HG03280 (cell line): Measurements from ENCODE around the gene GCN1.

Source experiments
- ATAC-seq: cut with Tn5 transposase; IDR thresholded peaks from one replicate; pipeline ENCODE4 v1.9.1; 2021; ENCODE audit warnings: mild to moderate bottlenecking, moderate library complexity; ENCODE audit not compliant: unreplicated experiment

Gene GCN1

DNA sequence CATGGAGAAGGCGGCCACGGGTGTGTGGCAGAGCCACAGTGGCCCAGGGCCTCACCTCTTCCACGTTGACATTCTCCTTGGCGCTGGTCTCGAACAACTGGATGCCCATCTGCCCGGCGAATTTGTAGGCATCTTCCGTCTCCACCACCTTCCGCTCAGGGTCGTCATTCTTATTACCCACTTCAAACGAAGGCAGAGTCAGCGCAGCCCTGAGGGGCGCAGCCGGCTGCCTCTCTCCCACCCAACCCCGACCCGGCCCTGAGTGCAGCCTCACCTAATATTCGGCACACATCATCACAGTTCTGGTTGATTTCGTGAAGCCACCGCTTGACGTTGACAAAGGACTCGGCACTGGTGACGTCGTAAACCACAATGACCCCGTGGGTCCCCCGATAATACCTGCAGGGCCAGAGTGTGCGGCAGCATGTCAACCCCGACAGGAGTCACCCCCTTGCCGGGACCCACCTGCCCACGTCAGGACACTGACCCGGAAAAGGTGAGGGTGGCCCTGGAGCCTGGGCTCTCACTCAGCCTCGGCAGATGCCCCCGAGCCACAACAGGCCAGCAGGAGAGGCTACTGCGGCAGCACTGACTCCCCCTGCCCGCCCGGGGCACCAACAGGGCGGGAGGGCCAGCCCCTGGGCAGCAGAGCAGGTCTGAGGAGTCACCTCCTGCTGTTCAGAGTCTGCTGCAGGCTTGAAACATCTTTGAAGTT lies 95.6 kb downstream of the GCN1 start:
- ATAC-seq: no peak

- no peak for ATAC-seq
These were observed 97.8 kb downstream of the GCN1 start for GRCh38 chr12:120096671-120097202.

GRCh38 chr12:120095736-120096135 lies 98.8 kb downstream of the GCN1 start:
- no peak for ATAC-seq

- ATAC-seq: no peak
These were observed 99.2 kb downstream of the GCN1 start for GRCh38 chr12:120095331-120095730.

- no peak for ATAC-seq
These were observed 100.0 kb downstream of the GCN1 start for GRCh38 chr12:120094485-120094884.

- ATAC-seq: no peak
These were observed 100.7 kb downstream of the GCN1 start for GRCh38 chr12:120093592-120094355.

DNA sequence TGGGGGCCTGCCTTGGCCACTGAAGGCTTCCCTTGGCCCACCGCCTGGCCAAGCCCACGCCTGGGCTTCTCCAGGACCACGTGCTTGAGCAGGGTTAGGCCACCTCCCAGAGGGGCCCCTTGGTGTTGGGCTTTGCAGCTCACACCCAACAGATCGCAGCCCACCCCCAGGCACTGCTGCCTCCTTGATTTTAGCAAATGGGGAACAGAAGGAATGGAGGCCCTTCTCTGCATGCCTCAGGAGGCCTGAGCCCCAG lies 101.3 kb downstream of the GCN1 start:
- ATAC-seq: no peak

DNA sequence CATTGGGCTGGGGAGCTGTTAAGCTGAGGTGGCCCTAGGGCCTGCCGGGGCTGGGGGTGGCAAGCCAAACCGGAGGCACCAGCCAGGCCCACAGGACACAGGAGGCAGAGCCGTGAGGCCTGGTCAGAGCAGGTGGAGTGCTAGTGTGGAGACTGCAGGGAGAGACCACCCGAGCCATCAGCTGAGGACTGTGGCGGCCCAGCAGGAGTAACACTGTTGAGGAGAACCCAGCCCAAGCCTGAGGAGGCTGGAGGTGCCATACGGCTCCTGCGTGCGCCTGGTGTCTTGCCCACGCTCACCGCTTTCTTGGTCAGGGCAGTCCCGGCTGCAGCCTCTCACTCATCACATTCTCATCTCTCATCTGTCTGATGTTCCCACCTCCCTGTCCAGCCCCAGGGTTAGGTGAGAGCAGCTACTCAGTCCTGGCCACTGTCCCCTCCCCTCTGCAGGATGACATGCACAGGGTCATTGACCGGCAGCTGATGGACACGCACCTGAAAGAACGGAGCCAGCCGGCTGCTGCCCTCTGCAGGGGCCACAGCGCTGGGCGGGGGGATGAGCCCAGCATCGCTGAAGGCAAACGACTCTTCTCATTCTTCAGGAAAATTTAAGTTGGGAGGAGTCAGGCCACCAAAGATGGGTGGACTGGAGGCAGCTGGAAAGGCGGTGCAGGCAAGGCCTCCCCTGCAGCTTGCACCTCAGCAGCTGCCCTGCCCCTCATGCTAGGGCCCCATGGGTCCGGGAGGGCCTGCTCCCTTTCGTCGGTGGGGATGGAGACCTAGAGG lies 101.8 kb downstream of the GCN1 start:
- ATAC-seq: no peak

- ATAC-seq: no peak
These were observed 103.0 kb downstream of the GCN1 start for GRCh38 chr12:120091371-120092090.

GRCh38 chr12:120090626-120091295 lies 103.8 kb downstream of the GCN1 start:
- ATAC-seq: no peak

DNA sequence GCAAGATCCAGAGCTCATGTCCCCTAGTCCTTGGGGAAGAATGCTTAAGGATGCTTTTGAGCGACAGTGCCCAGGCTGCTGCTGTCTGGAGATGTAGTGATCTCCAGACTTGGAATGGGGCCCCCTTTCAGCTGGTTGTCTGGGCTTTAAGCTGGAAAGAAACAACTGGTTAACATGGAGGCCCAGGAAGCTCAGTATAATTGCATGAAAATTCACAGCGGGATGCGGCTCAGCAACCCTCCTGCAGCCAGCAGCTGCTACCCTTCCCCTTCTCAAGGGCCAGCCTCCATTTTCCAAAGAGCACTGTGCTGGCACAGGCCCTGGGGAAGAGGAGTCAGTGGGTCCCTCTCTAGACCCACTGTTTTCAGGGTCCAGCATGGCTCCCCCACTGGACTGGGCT lies 104.3 kb downstream of the GCN1 start:
- no peak for ATAC-seq

DNA sequence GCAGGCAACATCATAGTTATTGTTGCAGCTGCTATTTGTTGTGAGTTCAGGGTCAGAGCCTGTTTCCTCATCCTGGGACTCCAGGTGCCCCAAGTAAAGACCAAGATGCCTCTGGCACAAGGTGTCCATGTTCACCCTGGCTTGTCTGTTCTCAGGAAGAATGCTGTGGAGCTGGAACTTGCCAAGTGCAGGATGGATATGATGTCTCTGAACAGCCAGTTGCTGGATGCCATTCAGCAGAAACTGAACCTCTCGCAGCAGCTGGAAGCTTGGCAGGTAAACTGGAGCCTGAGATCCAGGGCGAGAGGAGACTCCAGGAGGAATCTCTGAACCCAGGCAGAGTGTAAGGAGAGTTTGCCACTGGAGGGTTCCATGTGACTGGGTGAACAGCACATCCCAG lies 104.7 kb downstream of the GCN1 start:
- ATAC-seq: no peak

DNA sequence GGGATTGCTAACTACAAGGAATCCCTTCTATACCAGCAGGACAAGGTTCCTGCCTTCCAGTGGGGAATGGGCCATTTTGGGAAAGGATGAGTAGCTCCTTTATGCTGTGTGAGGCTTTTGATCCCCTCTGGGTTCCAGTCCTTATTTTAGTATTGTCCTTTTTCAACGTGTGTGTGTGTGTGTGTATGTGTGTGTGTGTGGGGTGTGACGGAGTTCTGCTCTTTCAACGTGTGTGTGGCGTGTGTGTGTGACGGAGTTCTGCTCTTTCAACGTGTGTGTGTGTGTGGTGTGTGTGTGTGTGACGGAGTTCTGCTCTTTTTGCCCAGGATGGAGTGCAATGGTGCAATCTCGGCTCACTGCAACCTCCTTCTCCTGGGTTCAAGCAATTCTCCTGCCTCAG lies 105.4 kb downstream of the GCN1 start:
- no peak for ATAC-seq

DNA sequence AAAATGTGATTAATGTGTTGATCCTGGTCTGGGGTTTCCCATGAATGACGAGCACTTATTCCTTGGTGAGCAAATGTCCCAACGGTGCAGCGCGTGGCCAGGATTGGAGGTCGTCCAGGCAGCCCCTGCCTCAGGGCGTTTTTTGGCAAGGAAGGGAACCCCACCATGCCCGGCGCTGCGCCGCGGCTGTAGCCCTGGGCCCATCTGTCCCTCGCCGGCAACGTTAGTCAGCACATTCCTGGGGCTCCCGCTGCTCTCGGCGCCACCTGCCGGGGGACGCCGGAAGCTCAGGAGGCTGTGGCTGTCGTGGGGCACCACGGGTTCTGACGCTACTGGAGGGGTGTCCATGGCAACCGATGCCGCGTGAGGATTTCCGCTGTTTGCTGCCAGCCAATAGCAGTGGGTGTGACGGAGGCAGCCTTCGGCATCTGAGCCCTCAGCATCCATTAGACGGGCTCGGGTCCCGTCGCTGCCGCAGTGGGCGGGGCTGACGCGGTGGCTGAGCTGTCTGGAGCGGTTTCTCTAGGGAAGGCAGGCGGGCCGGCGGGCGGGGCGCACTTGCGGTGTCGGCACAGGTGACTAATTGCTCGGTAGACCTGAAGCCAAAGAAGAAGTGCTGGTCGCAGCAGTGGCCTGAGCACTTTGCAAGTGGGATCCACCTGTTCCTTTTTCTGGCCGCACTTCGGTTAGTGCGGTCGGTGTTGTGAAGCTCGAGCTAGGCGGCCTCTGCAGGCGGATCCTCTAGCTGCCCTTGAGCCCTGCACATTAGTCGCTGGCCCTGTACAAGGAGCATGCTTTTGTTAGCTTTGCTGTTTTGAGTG lies 107.5 kb downstream of the GCN1 start:
- ATAC-seq: peak; percentile 98

DNA sequence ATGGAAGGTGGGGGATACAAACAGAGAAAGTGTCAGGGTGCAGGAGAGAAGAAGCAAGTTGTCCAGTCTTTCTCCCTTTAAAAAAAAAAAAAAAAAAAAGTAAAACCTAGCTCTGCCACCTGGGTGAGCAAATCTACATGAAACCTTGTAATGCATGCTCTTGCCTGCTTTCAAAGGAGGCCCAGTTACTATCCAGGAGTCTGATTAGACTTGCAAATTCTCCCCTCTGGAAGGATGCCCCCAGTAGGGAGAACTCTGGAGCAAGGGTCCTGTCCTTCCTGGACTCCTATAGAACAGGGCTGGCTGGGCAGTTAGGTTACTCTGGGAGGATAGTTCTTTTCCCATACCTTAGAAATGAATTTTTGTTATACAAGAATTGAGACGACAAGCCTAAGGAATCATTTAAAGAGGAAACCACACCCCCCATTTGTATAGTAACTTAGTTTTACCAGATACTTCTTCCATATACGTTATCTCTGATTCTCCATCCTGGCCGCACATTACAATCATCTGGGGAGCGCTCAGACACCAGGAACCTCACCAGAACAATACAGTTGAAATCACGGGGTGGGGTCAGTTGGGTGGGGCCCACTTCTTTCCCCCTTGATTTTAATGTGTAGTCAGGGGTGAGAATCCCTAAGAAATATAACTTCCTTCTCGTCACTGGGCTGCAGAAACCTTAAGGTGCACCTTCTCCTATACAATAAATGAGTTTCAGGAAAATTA lies 108.4 kb downstream of the GCN1 start:
- no peak for ATAC-seq

DNA sequence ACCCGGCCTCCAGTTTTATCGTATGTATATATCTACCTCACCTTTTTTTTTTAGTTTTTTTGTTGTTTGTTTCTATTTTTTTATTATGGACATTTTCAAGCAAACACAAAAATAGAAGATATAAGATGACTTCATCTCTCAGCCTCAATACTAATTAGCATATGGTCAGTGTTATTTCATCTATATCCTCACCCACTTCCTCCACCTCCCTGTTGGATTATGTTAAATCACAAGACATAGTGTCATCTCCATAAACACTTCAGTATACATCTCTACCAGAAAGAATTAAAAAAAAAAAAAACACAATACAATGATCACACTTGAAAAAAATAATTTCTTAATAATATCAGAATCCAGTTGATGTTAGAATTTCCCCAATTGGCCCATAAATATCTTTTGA lies 112.9 kb downstream of the GCN1 start:
- ATAC-seq: no peak

- ATAC-seq: no peak
These were observed 114.8 kb downstream of the GCN1 start for GRCh38 chr12:120079411-120080400.

GRCh38 chr12:120078868-120079267 lies 115.6 kb downstream of the GCN1 start:
- no peak for ATAC-seq
